ENCODE results near the gene CTBP2. TPM values are rescaled to one million over a fixed set of nuclear protein-coding genes. Genes with fewer than 3 reads are reported as not detected.

Gene CTBP2
- total and polyA plus RNA-seq, 8 donors, result 71.2 to 90.0 (median 84.1) TPM

DNA sequence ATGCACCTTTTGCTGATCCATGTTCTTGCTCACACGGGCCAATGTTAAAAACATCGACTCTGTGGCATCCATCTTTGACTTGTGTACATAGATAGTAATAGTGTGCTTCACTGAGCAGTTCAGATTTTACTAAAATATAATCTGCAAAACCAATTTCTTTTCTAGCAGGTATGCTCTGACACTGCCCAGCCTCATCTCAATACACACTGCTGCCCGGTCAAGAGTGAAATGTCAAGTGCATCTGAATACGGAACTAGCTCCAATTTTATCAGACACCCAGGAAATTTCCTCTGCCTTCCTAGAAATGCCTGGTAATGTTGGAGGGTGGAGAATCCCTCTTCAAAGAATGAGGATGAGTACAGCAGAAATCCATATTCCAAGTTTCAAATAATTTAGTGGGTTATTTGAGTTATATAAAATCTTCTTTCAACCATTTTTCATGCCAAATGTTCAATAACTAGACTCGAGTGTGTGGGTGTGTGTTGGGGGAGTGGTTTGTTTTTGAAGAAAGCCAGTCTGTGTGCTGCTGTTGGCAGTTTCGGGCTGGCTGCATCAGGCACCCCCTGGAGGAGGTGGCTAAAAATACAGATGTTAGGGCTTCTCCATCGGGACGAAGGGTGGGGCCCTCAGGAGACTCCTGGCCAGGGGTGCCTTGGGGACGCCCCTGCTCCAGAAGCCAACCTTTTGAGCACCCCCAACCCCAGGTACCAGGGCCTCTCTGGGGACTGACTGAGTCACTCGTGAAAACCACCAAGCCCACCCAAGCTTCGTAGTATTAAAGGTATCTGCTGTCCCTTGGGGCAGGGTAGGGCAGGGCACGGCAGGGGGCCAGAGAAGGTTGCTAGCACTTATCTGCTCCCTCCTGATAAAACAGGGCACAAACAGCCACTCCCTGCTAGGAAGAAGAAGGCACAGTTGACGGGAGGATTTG, 15.4 kb downstream of the CTBP2 start:
- Histone ChIP-seq H3K4me1 (peaks cover 46 to 77% of the 10 kb centered on the region in 2 donors), H3K36me3 (no peaks in the 10 kb centered on the region), H3K4me3 (no peak overlapping the region), H3K27ac (no peak overlapping the region), H3K9me3 (no peaks in the 10 kb centered on the region), H3K27me3 (no peaks in the 10 kb centered on the region)
- intact Hi-C loops (cut with DNase I), result no loop called here
- DNase-seq (no peak), ATAC-seq (peak; percentile 70)
- TF ChIP-seq, protein P1, sequence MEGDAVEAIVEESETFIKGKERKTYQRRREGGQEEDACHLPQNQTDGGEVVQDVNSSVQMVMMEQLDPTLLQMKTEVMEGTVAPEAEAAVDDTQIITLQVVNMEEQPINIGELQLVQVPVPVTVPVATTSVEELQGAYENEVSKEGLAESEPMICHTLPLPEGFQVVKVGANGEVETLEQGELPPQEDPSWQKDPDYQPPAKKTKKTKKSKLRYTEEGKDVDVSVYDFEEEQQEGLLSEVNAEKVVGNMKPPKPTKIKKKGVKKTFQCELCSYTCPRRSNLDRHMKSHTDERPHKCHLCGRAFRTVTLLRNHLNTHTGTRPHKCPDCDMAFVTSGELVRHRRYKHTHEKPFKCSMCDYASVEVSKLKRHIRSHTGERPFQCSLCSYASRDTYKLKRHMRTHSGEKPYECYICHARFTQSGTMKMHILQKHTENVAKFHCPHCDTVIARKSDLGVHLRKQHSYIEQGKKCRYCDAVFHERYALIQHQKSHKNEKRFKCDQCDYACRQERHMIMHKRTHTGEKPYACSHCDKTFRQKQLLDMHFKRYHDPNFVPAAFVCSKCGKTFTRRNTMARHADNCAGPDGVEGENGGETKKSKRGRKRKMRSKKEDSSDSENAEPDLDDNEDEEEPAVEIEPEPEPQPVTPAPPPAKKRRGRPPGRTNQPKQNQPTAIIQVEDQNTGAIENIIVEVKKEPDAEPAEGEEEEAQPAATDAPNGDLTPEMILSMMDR (IDR thresholded peaks at IDR 0.05), result no peak

DNA sequence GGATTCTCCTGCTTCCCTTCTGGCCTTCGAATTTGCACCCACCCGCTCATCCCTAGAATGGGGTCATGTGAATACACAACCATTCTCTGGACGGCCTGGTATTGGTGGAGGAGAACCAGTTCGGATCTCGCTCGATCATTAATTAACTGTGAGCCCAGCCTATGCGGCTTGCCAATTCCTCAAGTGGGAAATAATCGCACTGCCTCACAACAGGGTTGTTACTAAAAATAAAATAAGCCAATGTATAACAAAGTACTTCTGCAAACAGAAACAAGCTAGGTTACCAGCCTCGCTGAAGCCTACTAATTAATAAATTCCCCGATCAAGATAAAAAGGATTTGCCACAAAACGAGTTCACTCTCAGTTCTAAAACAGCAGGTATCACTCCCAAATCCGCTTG, 16.2 kb downstream of the CTBP2 start:
- peaks cover 41 to 74% of the 10 kb centered on the region in 2 donors for H3K4me1 ChIP-seq
- H3K36me3 ChIP-seq, result no peaks in the 10 kb centered on the region
- no peaks in the 10 kb centered on the region for H3K27me3 ChIP-seq
- TF ChIP-seq, protein P1 (IDR thresholded peaks at IDR 0.05), result no peak
- no peaks in the 10 kb centered on the region for H3K9me3 ChIP-seq
- no peak overlapping the region for H3K4me3 ChIP-seq
- H3K27ac ChIP-seq, result no peak overlapping the region
- intact Hi-C loops (cut with DNase I), result no loop called here
- ATAC-seq, result peak; percentile 27
- DNase-seq, result no peak

- Histone ChIP-seq H3K9me3 (no peaks in the 10 kb centered on the region), H3K4me1 (peaks cover 28 to 69% of the 10 kb centered on the region in 2 donors), H3K36me3 (peaks cover 0 to 3% of the 10 kb centered on the region in 2 donors), H3K27me3 (no peaks in the 10 kb centered on the region), H3K4me3 (no peak overlapping the region), H3K27ac (no peak overlapping the region)
- DNase-seq (no peak), ATAC-seq (no peak)
- TF ChIP-seq, protein P1 (IDR thresholded peaks at IDR 0.05), result no peak
- intact Hi-C loops (cut with DNase I), result no loop called here
These were observed 17.4 kb downstream of the CTBP2 start for GRCh38 chr10:125142946-125143345.

- ATAC-seq, result no peak
- intact Hi-C loops (cut with DNase I), result no loop called here
- TF ChIP-seq, protein P1 (IDR thresholded peaks at IDR 0.05), result no peak
- Histone ChIP-seq H3K27me3 (no peaks in the 10 kb centered on the region), H3K36me3 (peaks cover 0 to 8% of the 10 kb centered on the region in 2 donors), H3K27ac (no peak overlapping the region), H3K4me3 (no peak overlapping the region), H3K9me3 (no peaks in the 10 kb centered on the region), H3K4me1 (peaks cover 24 to 67% of the 10 kb centered on the region in 2 donors)
- no peak for DNase-seq
These were observed 18.4 kb downstream of the CTBP2 start for GRCh38 chr10:125141860-125142484.

All from left lung (tissue), 10 donors.